Activated naive CD8-positive, alpha-beta T cell treated with anti-CD3 and anti-CD28 coated beads, Interleukin-2, amount 10 ng/mL, durations not matched to agents 7 days and 5 days (primary cell): ENCODE data around the gene MTA3. TPM values are rescaled to one million over a fixed set of nuclear protein-coding genes. Genes with fewer than 3 reads are reported as not detected.

Source experiments
- ATAC-seq: fragments of 150-1000 bp; cut with Tn5 transposase; one replicate; pipeline ENCODE4 v1.10.0; 2021; ENCODE audit warnings: low read depth, moderate library complexity
- POLR2A ChIA-PET: fragments of 350-600 bp; sonication (Branson Sonifier 250); formaldehyde crosslinking; loops from one replicate; lab custom pipeline; 2021; ENCODE audit warnings: antibody characterized with exemption; lab: Charles Lee
- DNase-seq: peaks from one replicate; pipeline ENCODE4 v3.0.0; 2021
- H3K27ac Mint-ChIP-seq: one replicate; pipeline ENCODE4 v1.8.0; 2022; ENCODE audit warnings: mild to moderate bottlenecking, mixed read lengths
- H3K27me3 Mint-ChIP-seq: one replicate; pipeline ENCODE4 v1.8.0; 2022; ENCODE audit warnings: mild to moderate bottlenecking, moderate library complexity, mixed read lengths
- H3K36me3 Mint-ChIP-seq: one replicate; pipeline ENCODE4 v1.8.0; 2021; ENCODE audit warnings: mild to moderate bottlenecking, mixed read lengths
- H3K4me1 Mint-ChIP-seq: one replicate; pipeline ENCODE4 v1.8.0; 2021; ENCODE audit warnings: mixed read lengths
- H3K4me3 Mint-ChIP-seq: one replicate; pipeline ENCODE4 v1.8.0; 2022; ENCODE audit warnings: mild to moderate bottlenecking, moderate library complexity, mixed read lengths
- H3K9me3 Mint-ChIP-seq: one replicate; pipeline ENCODE4 v1.8.0; 2021; ENCODE audit warnings: mixed read lengths
- total RNA-seq, 2 experiments: library from RNA; stranded (reverse); gene quantifications; one replicate each; pipeline ENCODE4 v1.2.3, GENCODE V29; 2021

Gene MTA3
- total RNA-seq, 2 experiments from 2014 or later = 35.6 to 36.2 TPM

DNA sequence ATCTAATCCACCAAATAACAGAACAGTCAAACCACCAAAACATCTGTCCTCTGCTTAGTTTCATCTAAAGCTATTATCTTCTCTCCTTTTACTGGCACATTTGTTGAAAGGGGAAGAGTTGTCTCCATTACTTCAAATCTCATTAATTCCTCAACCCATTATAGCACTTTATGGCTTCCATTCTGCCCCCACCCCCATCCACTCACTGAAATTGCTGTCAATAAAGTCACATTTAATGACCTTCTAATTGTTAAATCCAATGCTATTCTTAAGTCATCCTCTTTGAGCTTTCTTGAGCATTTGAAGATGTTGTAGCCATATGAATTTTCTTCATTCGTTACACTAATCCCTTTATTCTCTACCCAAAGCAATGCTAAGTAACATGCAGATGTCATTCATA lies 190.3 kb downstream of the MTA3 start:
- Mint-ChIP-seq H3K27ac (no peak overlapping the region), H3K4me1 (peaks cover 13% of the 10 kb centered on the region), H3K9me3 (no peaks in the 10 kb centered on the region), H3K27me3 (no peaks in the 10 kb centered on the region), H3K36me3 (no peaks in the 10 kb centered on the region), H3K4me3 (no peak overlapping the region)
- DNase-seq (no peak), ATAC-seq (no peak)
- POLR2A ChIA-PET = no interaction called here

DNA sequence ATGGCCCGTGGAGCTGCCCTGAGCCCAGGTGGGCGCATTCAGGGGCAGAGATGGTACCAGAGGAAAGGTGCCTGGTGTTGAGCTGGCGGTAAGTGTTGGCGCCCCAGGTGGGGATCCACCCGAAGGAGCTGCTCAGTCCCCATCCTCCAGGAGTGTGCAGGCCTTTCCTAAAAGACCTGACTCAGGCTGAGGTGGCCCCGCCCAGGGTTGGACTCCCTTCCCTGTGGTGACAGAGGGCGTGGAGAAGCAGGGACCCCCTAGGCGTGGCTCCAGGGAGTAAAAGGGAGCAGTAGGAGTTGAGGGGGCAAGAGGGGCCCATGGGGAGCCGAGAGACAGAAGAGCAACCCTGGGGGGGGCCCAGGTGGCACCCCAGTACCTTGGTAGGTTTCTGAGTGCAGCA lies 193.1 kb downstream of the MTA3 start:
- H3K27ac Mint-ChIP-seq = no peak overlapping the region
- peaks cover 11% of the 10 kb centered on the region for H3K4me1 Mint-ChIP-seq
- H3K27me3 Mint-ChIP-seq = no peaks in the 10 kb centered on the region
- POLR2A ChIA-PET = no interaction called here
- no peak for DNase-seq
- no peak overlapping the region for H3K4me3 Mint-ChIP-seq
- H3K9me3 Mint-ChIP-seq = no peaks in the 10 kb centered on the region
- H3K36me3 Mint-ChIP-seq = no peaks in the 10 kb centered on the region
- ATAC-seq = no peak

DNA sequence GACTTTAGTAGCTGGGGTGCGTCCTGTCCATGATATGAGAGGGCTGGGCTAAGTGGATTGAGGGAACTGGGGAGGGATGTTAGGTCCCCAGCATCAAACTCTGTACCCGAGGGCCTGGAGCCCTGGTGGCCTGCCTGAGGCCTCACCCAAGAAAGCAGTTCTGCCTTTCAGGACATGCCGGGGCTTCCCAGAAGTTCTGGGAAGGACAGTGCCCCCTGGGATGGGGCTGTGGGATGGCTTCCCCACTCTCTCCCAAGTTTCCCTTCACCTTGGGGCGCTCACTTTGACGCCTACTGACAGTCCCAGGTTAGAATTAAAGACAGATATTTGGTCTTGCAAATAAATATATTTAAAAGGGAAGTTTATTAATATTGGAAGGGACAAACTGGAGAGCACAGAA lies 193.7 kb downstream of the MTA3 start:
- Mint-ChIP-seq H3K4me1 (peaks cover 6% of the 10 kb centered on the region), H3K4me3 (no peak overlapping the region), H3K27ac (no peak overlapping the region), H3K9me3 (no peaks in the 10 kb centered on the region), H3K27me3 (no peaks in the 10 kb centered on the region), H3K36me3 (no peaks in the 10 kb centered on the region)
- DNase-seq = no peak
- no peak for ATAC-seq
- POLR2A ChIA-PET = no interaction called here

DNA sequence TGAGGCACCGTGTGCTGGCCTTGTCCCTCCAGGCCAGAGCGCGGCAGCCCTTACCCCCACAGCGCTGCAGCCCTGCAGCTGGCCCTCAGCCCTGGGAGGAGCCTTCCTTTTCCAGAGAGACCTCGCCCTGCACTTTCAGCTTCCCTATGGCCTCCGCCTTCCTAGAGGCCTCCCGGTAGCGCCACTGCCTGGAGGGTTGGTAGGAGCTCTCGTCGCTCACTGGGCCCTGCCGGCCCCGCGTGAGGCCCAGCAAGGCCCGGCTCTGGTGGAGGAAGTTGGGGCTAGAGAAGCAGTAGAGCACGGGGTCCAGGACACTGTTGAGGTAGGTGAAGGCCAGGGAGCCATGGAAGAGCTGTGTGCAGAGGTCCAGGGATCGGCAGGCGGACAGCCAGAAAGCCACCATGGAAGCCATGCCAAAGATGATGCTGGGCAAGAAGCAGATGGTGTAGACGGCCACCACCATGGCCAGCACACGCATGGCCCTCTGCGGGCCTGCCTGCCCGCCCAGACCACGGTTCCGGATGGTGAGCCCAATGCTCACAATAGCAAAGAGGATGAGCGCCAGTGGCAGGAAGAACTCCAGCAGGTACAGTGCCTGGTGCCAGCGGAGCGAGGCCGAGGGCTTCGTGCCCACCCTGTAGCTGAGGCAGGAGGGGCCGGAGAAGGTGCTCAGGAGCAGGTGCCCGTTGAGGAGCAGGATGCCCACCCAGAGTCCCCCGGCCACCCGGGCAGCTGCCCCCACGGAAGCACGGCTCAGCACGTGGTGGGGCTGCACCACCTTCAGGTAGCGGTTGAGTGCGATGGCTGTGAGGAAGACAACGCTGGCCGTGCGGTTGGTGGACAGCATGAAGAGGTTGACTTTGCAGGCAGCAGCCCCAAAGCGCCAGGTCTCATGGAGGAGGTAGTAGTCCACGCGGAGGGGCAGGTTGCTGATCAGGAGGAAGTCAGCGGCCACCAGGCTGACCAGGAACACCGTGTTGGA lies 194.7 kb downstream of the MTA3 start:
- Mint-ChIP-seq H3K9me3 (no peaks in the 10 kb centered on the region), H3K27me3 (no peaks in the 10 kb centered on the region), H3K4me1 (peaks cover 3% of the 10 kb centered on the region), H3K4me3 (no peak overlapping the region), H3K36me3 (no peaks in the 10 kb centered on the region), H3K27ac (no peak overlapping the region)
- ATAC-seq (no peak), DNase-seq (no peak)
- POLR2A ChIA-PET = no interaction called here

DNA sequence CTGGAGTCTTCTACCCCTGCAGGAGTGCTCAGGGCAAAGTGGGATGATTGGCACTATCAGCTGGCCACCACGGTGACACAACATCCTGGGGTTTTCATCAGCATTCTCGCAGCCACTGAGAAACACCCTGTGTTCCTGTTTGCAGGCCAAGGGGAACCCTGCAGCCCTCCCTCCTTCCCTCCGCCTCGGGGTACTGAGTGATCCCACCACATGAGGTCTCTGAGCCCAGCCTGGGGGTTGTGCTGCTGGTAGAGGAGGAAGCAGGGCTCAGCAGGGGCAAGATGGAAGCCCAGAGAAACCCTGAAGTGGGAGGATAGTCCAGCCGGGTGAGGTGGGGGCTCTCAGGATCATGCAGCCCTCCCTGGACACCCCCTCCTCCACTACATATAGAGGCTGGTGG lies 195.7 kb downstream of the MTA3 start, which contains the start of gene OXER1:
TSS of gene OXER1 (minus strand) at position 40 of the 400 bp plus-strand sequence. CDS start 73 bp downstream, outside the sequence.
- Mint-ChIP-seq H3K27me3 (no peaks in the 10 kb centered on the region), H3K4me1 (peaks cover 3% of the 10 kb centered on the region), H3K27ac (no peak within 1 kb of the TSS), H3K36me3 (no peaks in the 10 kb centered on the region), H3K9me3 (no peaks in the 10 kb centered on the region), H3K4me3 (no peak within 1 kb of the TSS)
- POLR2A ChIA-PET = no interaction called here
- DNase-seq (no peak), ATAC-seq (no peak)

DNA sequence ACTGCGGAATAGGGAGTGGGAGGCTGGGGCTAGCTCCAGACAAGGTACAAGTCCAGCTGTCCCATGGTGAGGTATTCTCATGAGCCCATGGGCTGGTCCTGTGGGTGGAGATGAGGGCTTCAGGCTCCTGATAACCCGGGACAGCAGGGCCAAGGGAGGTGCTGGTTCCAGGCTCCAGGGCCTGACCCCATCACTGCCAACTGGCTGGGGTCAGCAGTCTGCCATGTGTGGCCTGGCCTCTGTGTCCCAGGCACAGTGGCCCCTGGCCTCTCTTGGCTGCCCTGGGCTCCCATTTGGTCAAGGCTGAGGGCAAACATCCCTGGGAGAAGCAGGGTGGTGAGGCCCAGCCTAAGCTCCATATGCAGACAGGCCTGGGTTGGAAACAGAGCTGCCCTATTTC lies 196.5 kb downstream of the MTA3 start:
- DNase-seq (no peak), ATAC-seq (no peak)
- no peak overlapping the region for H3K27ac Mint-ChIP-seq
- no peaks in the 10 kb centered on the region for H3K9me3 Mint-ChIP-seq
- POLR2A ChIA-PET = no interaction called here
- H3K4me1 Mint-ChIP-seq = peaks cover 3% of the 10 kb centered on the region
- H3K27me3 Mint-ChIP-seq = no peaks in the 10 kb centered on the region
- no peak overlapping the region for H3K4me3 Mint-ChIP-seq
- no peaks in the 10 kb centered on the region for H3K36me3 Mint-ChIP-seq

DNA sequence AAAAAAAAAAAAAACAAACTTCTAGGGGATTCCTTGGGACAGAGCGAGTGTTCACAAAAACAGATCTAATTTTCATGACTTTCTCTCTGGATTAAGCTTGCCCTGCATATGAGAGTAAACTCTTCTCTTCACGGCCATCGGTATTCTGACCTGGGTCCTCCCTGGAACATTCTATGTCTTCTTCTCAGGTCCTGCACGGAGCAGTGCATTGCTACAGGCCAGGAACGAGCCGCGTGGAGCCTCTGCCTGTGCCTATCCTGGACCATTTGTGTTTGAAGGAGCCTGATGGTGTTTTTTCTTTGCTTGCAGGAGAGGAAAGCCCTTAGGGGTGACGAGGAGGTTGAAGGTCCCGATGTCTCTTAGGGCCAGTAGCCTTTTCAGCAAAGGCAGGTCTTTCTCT lies 197.3 kb downstream of the MTA3 start:
- POLR2A ChIA-PET = no interaction called here
- DNase-seq (no peak), ATAC-seq (no peak)
- Mint-ChIP-seq H3K4me1 (peaks cover 3% of the 10 kb centered on the region), H3K9me3 (no peaks in the 10 kb centered on the region), H3K27ac (no peak overlapping the region), H3K27me3 (no peaks in the 10 kb centered on the region), H3K4me3 (no peak overlapping the region), H3K36me3 (no peaks in the 10 kb centered on the region)

DNA sequence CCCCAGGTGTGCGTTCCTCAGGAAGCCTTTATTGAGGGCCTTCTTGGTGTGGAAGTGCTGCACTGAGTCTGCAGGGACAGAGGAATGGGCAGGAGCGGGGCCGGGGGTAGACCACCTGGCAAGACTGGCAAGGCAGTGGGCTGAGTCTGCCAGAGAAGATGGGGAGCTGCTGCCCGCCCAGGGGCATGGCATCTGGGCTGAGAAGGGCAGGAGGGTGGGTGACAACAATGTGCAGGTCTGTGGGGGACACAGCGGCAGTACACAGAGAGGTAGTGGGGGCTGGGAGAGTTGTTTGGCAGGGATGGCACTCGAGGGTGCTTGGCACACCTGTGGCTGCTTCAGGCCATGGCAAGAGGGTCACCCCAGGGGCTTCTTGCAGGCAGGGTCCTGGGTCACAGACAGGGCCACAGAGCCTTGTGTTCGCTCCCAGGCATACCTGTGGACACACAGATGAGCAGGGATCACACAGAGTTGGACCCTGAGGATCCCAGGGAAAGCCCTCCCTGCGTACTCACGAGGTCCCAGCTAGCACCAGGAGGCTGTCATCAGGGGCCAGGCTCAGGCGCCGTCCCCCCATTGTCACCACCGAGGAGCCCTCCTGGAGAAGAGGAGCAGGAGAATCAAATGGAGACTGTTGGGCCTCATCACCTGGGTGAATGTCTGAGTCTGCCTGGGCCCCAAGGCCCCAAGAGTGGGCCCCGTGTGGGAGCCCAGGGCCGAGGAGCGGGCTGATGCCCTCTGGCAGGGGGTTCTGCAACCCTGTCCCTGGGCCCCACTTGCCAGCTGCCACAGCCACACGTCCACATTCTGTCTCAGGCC lies 198.9 kb downstream of the MTA3 start:
- Mint-ChIP-seq H3K27me3 (no peaks in the 10 kb centered on the region), H3K27ac (no peak overlapping the region), H3K4me3 (no peak overlapping the region), H3K9me3 (no peaks in the 10 kb centered on the region), H3K36me3 (no peaks in the 10 kb centered on the region), H3K4me1 (peaks cover 3% of the 10 kb centered on the region)
- no peak for DNase-seq
- no peak for ATAC-seq
- POLR2A ChIA-PET = no interaction called here

DNA sequence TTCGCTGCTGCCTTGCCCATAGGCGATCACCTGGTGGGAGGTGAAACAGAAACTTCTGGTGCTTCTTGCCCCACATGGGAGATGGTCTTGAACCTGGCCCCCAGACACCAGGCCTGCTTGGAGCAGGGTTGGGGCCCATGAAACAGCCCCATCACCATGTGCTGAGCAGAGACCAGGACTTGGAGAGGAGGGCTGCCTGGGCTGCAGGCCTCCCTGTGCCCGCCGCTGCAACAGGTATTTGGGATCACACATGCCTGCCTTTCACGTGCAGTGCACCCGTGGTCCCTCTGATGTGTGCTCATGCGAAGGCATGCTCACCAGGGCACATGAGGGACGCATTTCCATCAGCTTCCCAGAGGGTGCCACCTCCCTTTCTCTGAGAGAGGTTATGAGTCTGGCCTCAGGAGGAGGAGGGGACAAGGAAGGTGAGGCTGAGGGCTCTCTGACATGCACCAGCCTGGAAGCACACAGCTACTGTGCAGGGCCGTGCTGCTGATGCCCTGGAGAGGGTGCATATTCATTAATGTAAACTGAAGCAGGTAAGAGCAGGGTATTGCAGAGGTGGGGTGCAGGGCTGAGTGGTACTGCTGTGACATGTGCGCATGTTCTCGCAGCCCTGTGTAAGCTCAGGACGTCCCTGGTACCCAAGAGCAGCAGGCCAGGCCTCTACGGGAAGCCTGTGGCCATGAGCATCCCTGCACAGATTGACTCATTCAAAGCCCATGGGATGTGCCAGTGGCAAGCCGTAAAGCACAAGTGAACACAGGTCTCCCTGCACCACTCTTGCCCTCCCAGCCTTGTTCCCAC lies 199.7 kb downstream of the MTA3 start:
- no peaks in the 10 kb centered on the region for H3K27me3 Mint-ChIP-seq
- DNase-seq (no peak), ATAC-seq (no peak)
- no peaks in the 10 kb centered on the region for H3K36me3 Mint-ChIP-seq
- peaks cover 1% of the 10 kb centered on the region for H3K4me1 Mint-ChIP-seq
- no peaks in the 10 kb centered on the region for H3K9me3 Mint-ChIP-seq
- H3K4me3 Mint-ChIP-seq = no peak overlapping the region
- H3K27ac Mint-ChIP-seq = no peak overlapping the region
- POLR2A ChIA-PET = no interaction called here

DNA sequence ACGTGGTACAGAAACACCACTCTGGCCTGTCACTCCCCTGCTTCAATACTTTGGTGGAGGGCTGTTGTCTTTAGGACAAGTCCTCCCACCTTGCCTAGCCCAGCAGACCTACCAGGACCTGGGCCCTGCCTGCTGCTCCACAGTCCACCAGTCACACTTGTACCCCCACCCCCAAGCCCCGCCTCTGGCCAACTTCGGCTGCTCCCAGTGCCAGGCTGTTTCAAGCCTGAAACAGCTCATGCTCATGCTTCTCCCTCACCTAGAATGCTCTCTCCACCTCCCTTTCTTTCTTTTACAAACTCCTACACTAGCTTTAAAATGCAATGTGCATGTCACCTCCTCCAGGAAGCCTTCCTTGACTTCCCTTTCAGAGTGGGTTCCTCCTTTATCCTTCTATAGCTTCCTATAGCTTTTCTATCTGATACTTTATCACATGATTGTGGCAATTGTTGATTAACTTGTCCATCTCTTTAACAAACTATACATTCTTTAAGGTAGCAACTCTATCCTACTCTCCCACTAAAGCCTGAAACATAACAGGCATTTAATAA lies 200.3 kb downstream of the MTA3 start:
- POLR2A ChIA-PET = no interaction called here
- Mint-ChIP-seq H3K4me3 (no peak overlapping the region), H3K27me3 (no peaks in the 10 kb centered on the region), H3K4me1 (peaks cover 1% of the 10 kb centered on the region), H3K36me3 (no peaks in the 10 kb centered on the region), H3K27ac (no peak overlapping the region), H3K9me3 (no peaks in the 10 kb centered on the region)
- no peak for ATAC-seq
- no peak for DNase-seq

DNA sequence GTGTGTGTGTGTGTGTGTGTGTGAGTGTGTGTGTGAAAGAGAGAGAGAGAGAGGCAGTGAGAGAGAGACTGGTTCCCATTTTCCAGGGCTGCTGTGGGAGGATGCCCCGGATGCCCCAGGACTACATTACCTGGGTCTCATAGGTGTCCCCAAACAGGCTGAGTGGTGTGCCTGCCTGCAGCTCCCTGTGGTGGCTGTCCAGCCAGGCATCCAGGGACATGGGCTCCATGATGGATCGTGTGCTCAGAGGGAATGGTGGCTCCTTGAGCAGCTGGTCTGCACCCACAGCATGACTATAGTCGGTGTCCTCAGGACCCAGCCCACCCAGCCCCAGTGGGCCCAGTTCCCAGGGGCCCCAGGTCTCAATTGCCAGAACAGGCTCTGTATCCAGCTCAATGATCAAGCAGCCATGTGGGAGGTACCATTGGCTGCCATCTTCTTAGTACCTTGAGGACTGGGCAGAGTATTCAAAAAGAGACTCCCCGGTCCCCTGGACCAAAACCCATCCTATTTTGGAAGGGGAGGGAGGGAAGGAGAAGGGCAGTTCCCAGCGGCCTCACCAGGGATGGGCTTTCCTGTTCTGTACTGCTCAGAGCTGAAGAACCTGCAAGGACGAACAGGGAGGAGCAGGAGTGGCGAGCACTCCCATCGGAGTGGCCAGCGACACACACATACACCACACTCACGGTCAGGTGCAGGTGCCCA lies 201.3 kb downstream of the MTA3 start:
- Mint-ChIP-seq H3K9me3 (no peaks in the 10 kb centered on the region), H3K4me1 (no peaks in the 10 kb centered on the region), H3K27me3 (no peaks in the 10 kb centered on the region), H3K4me3 (no peak overlapping the region), H3K27ac (no peak overlapping the region), H3K36me3 (no peaks in the 10 kb centered on the region)
- DNase-seq (no peak), ATAC-seq (no peak)
- POLR2A ChIA-PET = no interaction called here

DNA sequence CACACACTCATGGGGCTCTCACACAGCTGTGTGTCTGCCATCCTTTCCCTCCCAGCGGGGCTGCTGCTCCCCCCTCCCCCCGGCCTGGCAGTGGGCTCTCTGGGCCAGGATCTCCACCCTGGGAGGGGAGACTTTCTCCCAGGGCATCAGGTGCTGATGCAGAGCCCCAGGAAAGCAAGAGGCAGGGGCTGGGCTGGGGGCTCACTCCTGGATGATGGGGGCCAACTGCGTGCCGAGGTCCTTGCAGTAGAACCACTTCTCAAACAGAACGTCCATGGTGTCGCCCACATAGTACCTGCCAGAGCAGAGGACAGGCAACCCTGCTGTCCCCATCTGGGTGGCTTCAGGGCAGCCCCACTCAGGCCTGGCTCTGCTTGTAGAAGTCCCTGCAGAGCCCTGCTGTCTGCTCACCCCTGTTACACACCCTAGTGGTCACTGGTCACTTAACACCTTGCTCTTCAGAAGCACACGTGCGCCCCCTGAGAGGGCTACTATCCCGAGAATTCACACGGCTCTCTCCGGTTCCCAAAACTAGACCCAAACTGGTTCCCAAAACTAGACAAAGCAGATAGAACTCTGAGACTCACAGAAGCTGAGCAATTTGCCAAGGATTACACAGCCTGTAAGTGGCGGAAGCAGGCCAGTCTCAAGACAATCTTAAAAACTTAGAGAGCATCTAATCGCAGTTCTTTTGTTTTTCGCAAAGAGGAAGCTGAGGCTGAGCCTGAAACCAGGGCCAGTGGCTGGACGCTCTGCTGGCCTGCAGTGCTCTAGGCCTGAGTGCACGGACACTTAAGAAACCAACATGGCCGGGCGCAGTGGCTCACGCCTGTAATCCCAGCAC lies 202.1 kb downstream of the MTA3 start:
- H3K27ac Mint-ChIP-seq = no peak overlapping the region
- H3K9me3 Mint-ChIP-seq = no peaks in the 10 kb centered on the region
- peaks cover 5% of the 10 kb centered on the region for H3K4me1 Mint-ChIP-seq
- H3K36me3 Mint-ChIP-seq = no peaks in the 10 kb centered on the region
- H3K4me3 Mint-ChIP-seq = no peak overlapping the region
- H3K27me3 Mint-ChIP-seq = no peaks in the 10 kb centered on the region
- DNase-seq (no peak), ATAC-seq (peak; percentile 38)
- POLR2A ChIA-PET = no interaction called here
